ENCODE results near the gene MRGPRF.
"Not testable (repeated sequence)": the region's sequence is repeated elsewhere in the genome, so short reads cannot be mapped to it uniquely, and the experiment has no call there.

- not testable (repeated sequence) for TF ChIP-seq EP300, CTCF (IDR thresholded peaks at IDR 0.05)
Measured at GRCh38 chr11:68973706-68974105, 39.3 kb downstream of the MRGPRF start.
